ENCODE results near the gene CAMK1G. TPM values are rescaled to one million over a fixed set of nuclear protein-coding genes. Genes with fewer than 3 reads are reported as not detected.

The CAMK1G gene
- total and polyA plus RNA-seq, 10 of the 15 experiments (the other 5 are each of a cell fraction or from before 2014, with no cell fraction given): 0.18 to 0.20 TPM; not detected in 8

GRCh38 chr1:209633335-209633997 lies 50.0 kb downstream of the CAMK1G start:
- H3K27me3 ChIP-seq (replicated peaks in 1 of 2; ENCODE audit: control insufficient read depth in 2 of 2, insufficient read depth in 2 of 2, low read length in 1 of 2): no peaks in the 10 kb centered on the region; a peak in 1 of 4 replicates
- no peak overlapping the region for H2AFZ ChIP-seq (ENCODE audit: control insufficient read depth, low read depth, low read length)
- no peaks in the 10 kb centered on the region for H3K9me3 ChIP-seq (replicated peaks; ENCODE audit: control insufficient read depth, insufficient read depth, low read length)
- H3K4me1 ChIP-seq (ENCODE audit: control insufficient read depth, insufficient read depth, low read length): no peaks in the 10 kb centered on the region
- FAIRE-seq (peak; percentile 57), DNase-seq (ENCODE audit: low read depth, low spot score) (no peak), ATAC-seq (peak; percentile 79)
- no peaks in the 10 kb centered on the region for H4K20me1 ChIP-seq (ENCODE audit: control insufficient read depth, insufficient read depth)
- SMC1A ChIA-PET (ENCODE audit: uncharacterized antibody, unreplicated experiment): interaction anchor here (1.0 to 1.1 kb wide), 3 partner anchors 9 to 115 kb away, joined by 3 to 4 read pairs (median 3); no protein-coding TSS in a partner anchor
- H3K4me2 ChIP-seq (ENCODE audit: control insufficient read depth, insufficient read depth): no peak overlapping the region; the same call in 1 of the 2 replicates
- RAD21 ChIA-PET (ENCODE audit: unreplicated experiment): interaction anchor here (4.1 kb wide), 1 partner anchor 20 kb away, joined by 15 read pairs; the partner anchor contains the start of gene LAMB3
- BruUV-seq (replicated peaks): no TSS peak
- H3K79me2 ChIP-seq (ENCODE audit: control insufficient read depth, insufficient read depth, low read length): no peaks in the 10 kb centered on the region
- 24% methylated on average over 6 of the region's 6 CpGs for WGBS (ENCODE audit: insufficient coverage, insufficient replicate concordance, low lambda C conversion rate, missing lambda C conversion rate)
- H3K4me3 ChIP-seq: no peak overlapping the region
- CTCF ChIA-PET: interaction anchor here (0.9 to 13.9 kb wide), 4 partner anchors 27 to 66 kb away, joined by 3 to 211 read pairs (median 3); no protein-coding TSS in a partner anchor
- H3K27ac ChIP-seq (ENCODE audit: control insufficient read depth, insufficient read depth): no peak overlapping the region
- POLR2A ChIA-PET: no interaction called here
- in situ Hi-C loops (cut with MboI) (no loop called here), intact Hi-C loops (cut with micrococcal nuclease; ENCODE audit: unreplicated experiment) (no loop called here)
- TF ChIP-seq SPI1 (IDR thresholded peaks at IDR 0.05; ENCODE audit: borderline replicate concordance, insufficient read depth, low read depth, low read length) (peak; percentile 59), NBN (IDR thresholded peaks at IDR 0.05) (no peak)
- H3K9ac ChIP-seq (ENCODE audit: control insufficient read depth, insufficient read depth, low read length): no peak overlapping the region
- no peaks in the 10 kb centered on the region for H3K36me3 ChIP-seq (ENCODE audit: control insufficient read depth in 2 of 2, insufficient read depth in 2 of 2, low read length in 1 of 2)

- no peak overlapping the region; the same call in 1 of the 2 replicates for H3K4me2 ChIP-seq (ENCODE audit: control insufficient read depth, insufficient read depth)
- no peak overlapping the region for H3K4me3 ChIP-seq
- H3K36me3 ChIP-seq (ENCODE audit: control insufficient read depth in 2 of 2, insufficient read depth in 2 of 2, low read length in 1 of 2): no peaks in the 10 kb centered on the region
- H3K4me1 ChIP-seq (ENCODE audit: control insufficient read depth, insufficient read depth, low read length): no peaks in the 10 kb centered on the region
- DNase-seq (ENCODE audit: low read depth, low spot score) (no peak), ATAC-seq (no peak), FAIRE-seq (no peak)
- BruUV-seq (replicated peaks): no TSS peak
- TF ChIP-seq ZNF207 (IDR thresholded peaks at IDR 0.05; ENCODE audit: borderline replicate concordance) (no peak), MXI1 (IDR thresholded peaks at IDR 0.05; ENCODE audit: low read depth, low read length) (no peak), ZBTB4 (CRISPR knock-in tag; IDR thresholded peaks at IDR 0.05) (no peak)
- H3K79me2 ChIP-seq (ENCODE audit: control insufficient read depth, insufficient read depth, low read length): no peaks in the 10 kb centered on the region
- 59% methylated on average over 20 of the region's 20 CpGs for WGBS (ENCODE audit: insufficient coverage, insufficient replicate concordance, low lambda C conversion rate, missing lambda C conversion rate)
- H3K9me3 ChIP-seq (replicated peaks; ENCODE audit: control insufficient read depth, insufficient read depth, low read length): no peaks in the 10 kb centered on the region
- no peak overlapping the region for H2AFZ ChIP-seq (ENCODE audit: control insufficient read depth, low read depth, low read length)
- intact Hi-C loops (cut with micrococcal nuclease; ENCODE audit: unreplicated experiment) (no loop called here), in situ Hi-C loops (cut with MboI) (no loop called here)
- SMC1A ChIA-PET (ENCODE audit: uncharacterized antibody, unreplicated experiment): interaction anchor here (0.9 to 1.8 kb wide), 7 partner anchors 8 to 114 kb away, joined by 3 to 4 read pairs (median 3); no protein-coding TSS in a partner anchor
- no peaks in the 10 kb centered on the region for H4K20me1 ChIP-seq (ENCODE audit: control insufficient read depth, insufficient read depth)
- RAD21 ChIA-PET (ENCODE audit: unreplicated experiment): interaction anchor here (4.1 kb wide), 1 partner anchor 19 kb away, joined by 15 read pairs; the partner anchor contains the start of gene LAMB3
- no peak overlapping the region for H3K9ac ChIP-seq (ENCODE audit: control insufficient read depth, insufficient read depth, low read length)
- CTCF ChIA-PET: interaction anchor here (0.9 to 13.9 kb wide), 5 partner anchors 28 to 67 kb away, joined by 3 to 211 read pairs (median 3); no protein-coding TSS in a partner anchor
- POLR2A ChIA-PET: no interaction called here
- no peak overlapping the region for H3K27ac ChIP-seq (ENCODE audit: control insufficient read depth, insufficient read depth)
- H3K27me3 ChIP-seq (replicated peaks in 1 of 2; ENCODE audit: control insufficient read depth in 2 of 2, insufficient read depth in 2 of 2, low read length in 1 of 2): no peaks in the 10 kb centered on the region; a peak in 1 of 4 replicates
Observed at GRCh38 chr1:209634005-209634737, 50.7 kb downstream of the CAMK1G start.

Data from GM12878 (cell line).